HUDEP-2 (cell line): ENCODE data around the gene TNFRSF1B.

ENCODE experiments used
- DNase-seq, 76 experiments: peaks; one replicate each; lab custom pipeline; 2025; ENCODE audit not compliant: unreplicated experiment in 76 of 76; lab: John Stamatoyannopoulos, UW

Gene TNFRSF1B

DNA sequence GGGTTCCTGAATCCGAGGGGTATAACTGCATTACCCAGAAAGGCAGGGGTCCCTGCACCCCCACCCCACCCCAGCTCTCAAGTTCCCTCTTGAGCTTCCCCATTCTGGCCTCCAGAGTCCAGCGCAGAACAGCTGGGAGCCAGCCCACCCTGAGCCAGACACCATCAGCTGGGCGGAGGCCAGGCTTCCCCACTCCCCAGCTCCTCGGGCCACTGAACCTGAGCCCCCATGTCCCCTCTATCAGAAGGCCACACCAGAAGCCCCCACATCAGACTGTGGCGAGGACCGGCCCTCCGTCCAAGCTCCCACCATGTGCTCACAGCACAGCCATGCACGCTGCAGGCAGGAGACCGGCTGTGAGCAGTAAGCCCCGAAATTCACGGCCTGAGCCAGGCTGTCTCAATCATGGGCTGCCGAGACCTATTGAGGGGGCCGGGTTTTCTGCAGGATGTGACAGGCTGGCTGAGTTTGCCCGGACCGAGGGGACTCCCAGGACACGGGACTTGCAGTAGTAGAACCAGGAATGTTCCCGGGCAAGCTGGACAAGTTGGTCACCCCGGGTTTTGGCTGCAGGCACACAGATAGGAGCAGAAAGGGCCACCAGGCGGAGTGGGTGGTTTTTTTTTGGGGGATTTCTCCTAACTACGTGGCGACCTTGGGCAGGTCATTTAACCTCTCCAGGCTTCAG lies 25.5 kb upstream of the TNFRSF1B start:
- no peak for DNase-seq

- no peak for DNase-seq
Observed at GRCh38 chr1:12142141-12142823, 24.5 kb upstream of the TNFRSF1B start.

GRCh38 chr1:12142891-12143630 lies 23.7 kb upstream of the TNFRSF1B start:
- DNase-seq, result no peak

DNA sequence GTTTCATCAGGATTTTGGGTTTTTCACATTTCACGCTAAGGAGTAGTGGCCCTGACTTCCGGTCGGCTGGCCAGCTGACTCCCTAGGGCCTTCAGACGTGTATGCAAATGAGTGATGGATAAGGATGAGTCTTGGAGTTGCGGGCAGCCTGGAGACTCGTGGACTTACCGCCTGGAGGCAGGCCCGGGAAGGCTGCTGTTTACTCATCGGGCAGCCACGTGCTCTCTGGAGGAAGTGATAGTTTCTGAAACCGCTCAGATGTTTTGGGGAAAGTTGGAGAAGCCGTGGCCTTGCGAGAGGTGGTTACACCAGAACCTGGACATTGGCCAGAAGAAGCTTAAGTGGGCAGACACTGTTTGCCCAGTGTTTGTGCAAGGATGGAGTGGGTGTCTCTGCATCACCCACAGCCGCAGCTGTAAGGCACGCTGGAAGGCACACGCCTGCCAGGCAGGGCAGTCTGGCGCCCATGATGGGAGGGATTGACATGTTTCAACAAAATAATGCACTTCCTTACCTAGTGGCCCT lies 23.1 kb upstream of the TNFRSF1B start:
- DNase-seq, result no peak

GRCh38 chr1:12144236-12144635 lies 22.6 kb upstream of the TNFRSF1B start:
- DNase-seq, result no peak

DNA sequence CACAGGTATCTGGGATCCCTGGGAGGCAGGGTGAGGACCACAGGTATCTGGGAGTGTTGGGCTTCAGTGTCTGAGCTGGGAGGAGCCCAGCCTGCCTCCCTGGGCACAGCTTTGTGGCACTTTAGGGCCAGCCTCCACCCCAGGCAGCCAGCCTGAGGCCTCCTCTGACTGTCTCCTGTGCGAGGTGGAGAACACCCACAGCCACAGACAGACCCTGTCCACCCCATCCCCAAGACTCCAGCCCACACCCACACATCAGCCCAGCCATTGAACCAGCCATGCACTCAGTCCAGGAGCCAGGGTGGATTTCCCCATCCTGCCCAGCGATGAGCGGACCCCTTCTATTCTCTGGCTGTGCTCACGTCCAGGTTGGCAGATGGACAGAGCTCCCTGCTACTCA lies 21.8 kb upstream of the TNFRSF1B start:
- DNase-seq, result no peak

- no peak for DNase-seq
Observed at GRCh38 chr1:12145616-12146342, 21.0 kb upstream of the TNFRSF1B start.

- DNase-seq, result no peak
Observed at GRCh38 chr1:12146343-12147112, 20.3 kb upstream of the TNFRSF1B start.

DNA sequence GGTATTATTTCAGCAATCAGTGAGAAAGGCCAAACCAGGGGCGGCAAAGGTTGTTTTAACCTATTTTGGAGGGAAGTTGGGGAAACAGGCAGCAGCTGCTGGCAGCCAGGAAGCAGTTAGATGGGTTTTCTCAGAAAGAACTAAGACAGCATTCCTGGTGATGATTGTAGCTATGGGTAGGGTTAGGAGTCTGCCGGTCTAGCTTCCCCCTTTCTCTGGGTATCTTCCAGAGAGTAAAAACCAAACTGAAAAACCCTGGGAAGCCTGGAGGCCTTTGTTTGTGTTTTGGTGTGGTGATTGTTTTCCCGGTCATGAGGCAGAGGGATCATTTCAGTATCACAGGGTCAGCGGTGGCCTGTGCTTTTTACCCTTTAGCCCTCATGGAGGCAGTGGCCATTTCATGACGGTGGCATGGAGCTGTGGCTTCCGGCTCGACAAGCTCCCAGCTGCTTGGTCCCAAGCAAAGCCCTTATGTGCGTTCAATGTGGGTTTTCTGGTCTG lies 19.5 kb upstream of the TNFRSF1B start:
- DNase-seq, result no peak

DNA sequence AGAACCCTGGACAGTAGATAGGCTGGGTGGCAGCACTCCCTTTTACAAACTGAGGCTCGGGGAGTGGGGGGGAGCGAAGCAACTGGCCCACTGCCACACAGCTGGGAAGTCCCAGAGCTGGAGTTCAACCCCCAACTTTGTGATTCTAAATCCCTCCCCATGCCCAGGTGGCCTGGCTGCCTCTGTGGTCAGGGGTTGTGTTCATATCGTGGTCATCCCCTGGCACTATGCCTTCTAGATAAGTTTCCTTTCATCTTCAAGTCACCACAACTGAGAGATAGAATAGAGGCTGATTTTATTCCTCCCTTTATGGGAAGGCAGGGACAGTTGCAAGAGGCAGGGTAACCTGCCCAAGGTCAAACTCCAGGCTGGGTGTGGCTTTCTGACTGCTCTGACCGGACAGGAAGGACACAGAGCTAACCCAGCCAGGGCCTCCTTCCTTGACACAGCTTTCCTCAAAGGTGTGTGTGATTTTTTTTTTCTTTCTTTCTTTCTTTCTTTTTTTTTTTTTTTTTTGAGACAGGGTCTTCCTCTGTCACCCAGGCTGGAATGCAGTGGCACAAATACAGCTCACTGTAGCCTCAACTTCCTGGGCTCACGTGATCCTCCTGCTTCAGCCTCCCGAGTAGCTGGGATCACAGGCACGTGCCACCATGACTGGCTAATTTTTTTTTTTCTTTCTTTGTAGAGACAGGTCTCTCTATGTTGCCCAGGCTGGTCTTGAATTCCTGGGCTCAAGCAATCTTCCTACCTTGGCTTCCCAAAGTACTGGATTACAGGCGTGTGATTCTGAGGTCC lies 18.4 kb upstream of the TNFRSF1B start:
- no peak for DNase-seq

DNA sequence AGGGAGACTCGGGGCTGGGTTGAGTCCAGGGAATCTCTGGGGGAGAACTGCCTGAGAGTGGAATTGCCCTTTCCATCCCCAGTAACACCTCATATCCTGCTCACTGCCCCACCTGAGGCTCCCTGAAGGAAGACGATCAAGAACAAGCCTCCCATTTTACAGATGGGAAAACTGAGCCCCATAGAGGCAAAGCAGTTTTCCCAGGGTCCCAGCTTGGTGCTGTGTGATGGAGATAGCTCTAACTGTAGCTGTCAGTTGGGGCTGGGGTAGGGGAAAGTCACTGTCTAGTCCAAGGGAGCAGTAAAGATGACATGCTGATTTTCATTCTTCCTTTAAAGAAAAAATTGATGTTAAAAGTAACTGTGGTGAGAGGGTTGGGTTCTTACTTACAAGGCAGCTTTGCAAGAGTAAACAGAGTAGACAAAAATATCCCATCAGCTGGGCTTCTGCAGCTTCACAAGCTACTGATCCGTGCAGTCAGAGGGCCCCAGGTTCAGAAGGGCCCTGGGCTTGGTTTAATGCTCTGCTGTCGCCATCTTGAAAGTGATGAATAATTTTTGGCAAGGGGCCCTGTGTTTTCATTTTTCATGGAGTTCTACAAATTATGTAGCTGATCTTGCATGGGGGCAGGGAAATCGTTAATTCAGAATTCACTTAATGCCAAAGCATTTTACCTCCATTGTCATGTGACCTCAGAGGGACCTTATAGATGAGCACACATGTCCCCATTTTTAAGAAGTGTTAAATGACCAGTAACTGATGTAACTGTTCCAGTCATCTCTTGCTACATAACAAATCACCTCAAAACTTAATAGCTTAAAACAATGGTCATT lies 17.6 kb upstream of the TNFRSF1B start:
- no peak for DNase-seq

- no peak for DNase-seq
Observed at GRCh38 chr1:12149791-12150175, 17.0 kb upstream of the TNFRSF1B start.

DNA sequence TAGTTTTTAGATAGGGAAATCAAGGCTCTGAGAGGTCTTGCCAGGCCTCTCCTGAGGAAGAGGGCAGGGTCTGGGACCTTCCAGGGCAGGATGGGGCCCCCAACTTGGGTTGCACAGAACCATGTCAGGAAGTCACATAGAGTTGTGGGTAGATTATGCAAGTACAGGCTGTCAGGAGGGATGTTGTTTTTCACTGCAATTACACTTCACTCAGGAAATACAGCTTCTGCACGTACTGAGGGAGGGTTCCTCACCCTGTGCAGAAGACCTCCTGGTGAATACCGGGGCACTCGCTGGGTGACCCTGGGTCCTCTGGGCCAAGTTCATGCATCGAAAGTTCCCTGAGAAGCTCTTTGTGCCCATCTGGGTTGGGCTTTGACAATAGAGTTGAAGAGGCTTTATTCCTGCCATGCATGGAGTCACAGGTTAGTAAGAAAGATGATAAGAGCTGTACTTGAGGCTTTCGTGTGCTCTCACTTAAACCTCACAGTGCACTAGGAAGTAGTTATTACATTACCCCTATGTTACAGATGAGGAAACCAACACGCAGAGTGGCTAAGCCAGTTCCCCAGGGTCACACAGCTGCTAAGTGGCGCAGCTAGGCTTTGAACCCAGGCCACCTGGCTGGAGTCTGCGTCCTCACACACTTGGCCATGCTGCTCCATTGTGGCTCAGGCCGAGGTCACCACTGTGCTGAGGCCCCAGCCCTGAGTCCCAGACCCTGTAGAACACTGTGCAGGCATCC lies 16.2 kb upstream of the TNFRSF1B start:
- no peak for DNase-seq

- no peak for DNase-seq
Observed at GRCh38 chr1:12151465-12151864, 15.3 kb upstream of the TNFRSF1B start.

- DNase-seq, result no peak
Observed at GRCh38 chr1:12152113-12152891, 14.5 kb upstream of the TNFRSF1B start.

- no peak for DNase-seq
Observed at GRCh38 chr1:12153181-12153785, 13.5 kb upstream of the TNFRSF1B start.
